GM21723 (cell line): ENCODE measurements around the gene DUSP10.

Source experiments
- ATAC-seq: cut with Tn5 transposase; IDR thresholded peaks from one replicate; pipeline ENCODE4 v1.9.1; 2021; ENCODE audit warnings: mild to moderate bottlenecking, moderate library complexity; ENCODE audit not compliant: unreplicated experiment

Gene DUSP10

DNA sequence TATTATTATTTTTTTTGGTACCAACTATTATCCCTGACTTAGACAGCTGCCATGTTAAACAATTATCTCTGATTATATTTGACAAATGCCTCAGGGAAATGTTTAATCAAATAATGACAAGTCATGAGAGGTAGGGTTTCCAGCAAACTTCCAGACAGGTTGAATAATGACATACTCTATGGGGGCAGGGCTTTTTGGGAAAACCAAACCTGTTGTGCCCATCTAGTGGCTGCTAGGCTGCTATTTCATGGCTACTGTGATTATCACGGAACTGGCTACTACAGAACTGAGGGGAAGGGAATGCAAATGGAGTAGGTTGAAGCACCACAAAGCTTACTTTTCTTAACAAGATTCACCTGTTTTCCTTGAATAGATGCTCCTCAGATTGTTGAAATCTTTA lies 77.6 kb downstream of the DUSP10 start:
- no peak for ATAC-seq

DNA sequence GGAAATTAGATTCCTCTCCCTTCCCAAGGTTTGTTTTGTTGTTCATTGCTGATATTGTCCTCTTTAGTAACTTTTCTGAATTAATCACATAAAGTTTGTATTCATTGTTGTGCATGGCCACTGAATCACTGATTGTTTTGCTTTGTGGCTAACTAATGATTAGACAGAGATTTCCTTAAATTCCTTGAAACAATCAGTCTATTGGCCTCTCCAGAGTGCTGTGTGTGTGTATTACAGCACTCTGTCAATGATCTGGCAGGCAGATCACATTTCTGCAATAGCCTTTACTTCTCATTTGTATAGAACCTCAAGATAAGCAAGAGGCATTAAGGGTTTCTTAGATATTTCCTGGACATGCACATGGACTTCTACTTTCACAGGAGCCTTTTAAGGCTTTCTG lies 78.6 kb downstream of the DUSP10 start:
- ATAC-seq = no peak

DNA sequence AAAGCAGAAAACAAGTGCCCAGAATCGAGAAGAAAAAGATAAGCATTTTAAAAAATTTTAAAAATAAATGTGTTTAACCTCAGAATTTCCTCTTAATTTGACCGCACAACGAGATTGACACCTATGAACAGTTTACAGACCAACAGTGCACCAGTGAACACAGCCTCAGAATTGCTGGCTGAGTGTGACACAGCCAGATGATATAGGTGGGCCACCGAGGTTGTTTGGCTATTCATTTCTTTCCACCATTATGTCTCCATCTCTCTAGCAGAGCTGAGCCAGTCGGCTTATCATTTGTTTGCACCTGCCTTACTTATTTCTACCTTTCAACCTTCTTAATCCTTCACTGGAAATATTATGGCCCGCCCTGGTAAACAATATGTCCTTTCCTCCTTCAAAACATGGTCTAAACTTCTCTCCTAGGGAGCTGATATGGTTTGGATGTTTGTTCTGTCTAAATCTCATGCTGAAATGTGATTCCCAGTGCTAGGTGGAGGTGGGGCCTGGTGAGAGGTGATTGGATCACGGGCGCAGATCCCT lies 86.1 kb downstream of the DUSP10 start:
- ATAC-seq = no peak
